ENCODE data around the gene AMIGO2. TPM values are rescaled to one million over a fixed set of nuclear protein-coding genes. Genes with fewer than 3 reads are reported as not detected.

The AMIGO2 gene
- total RNA-seq, 4 donors from 2014 or later, result 2.5 to 4.8 (median 3.0) TPM

GRCh38 chr12:47082796-47083621, 3.2 kb upstream of the AMIGO2 start:
- WGBS, 2 donors, result 79 to 82% methylated on average over 7 of the region's 7 CpGs
- H3K27ac ChIP-seq, result no peak overlapping the region
- no peak for TF ChIP-seq CTCF (IDR thresholded peaks at IDR 0.05)
- TF ChIP-seq POLR2A (IDR thresholded peaks at IDR 0.05), result no peak
- H3K36me3 ChIP-seq, result no peaks in the 10 kb centered on the region
- intact Hi-C loops (cut with DNase I), result no loop called here
- DNase-seq, result no peak
- no peaks in the 10 kb centered on the region for H3K27me3 ChIP-seq
- H3K4me1 ChIP-seq, result peaks cover 0 to 11% of the 10 kb centered on the region in 2 donors
- no peak overlapping the region for H3K4me3 ChIP-seq (replicated peaks in 1 of 3)
- no peaks in the 10 kb centered on the region for H3K9me3 ChIP-seq

- Histone ChIP-seq H3K9me3 (no peaks in the 10 kb centered on the region), H3K27ac (no peak overlapping the region), H3K27me3 (no peaks in the 10 kb centered on the region), H3K4me1 (peaks cover 0 to 11% of the 10 kb centered on the region in 2 donors), H3K4me3 (replicated peaks in 1 of 3) (no peak overlapping the region), H3K36me3 (no peaks in the 10 kb centered on the region)
- WGBS, 2 donors, result 91 to 96% methylated on average over 3 of the region's 3 CpGs
- intact Hi-C loops (cut with DNase I), result no loop called here
- no peak for DNase-seq
- TF ChIP-seq CTCF (IDR thresholded peaks at IDR 0.05) (no peak), POLR2A (IDR thresholded peaks at IDR 0.05) (no peak)
These were observed 2.5 kb upstream of the AMIGO2 start for GRCh38 chr12:47082283-47082682.

- no peaks in the 10 kb centered on the region for H3K9me3 ChIP-seq
- peak; percentile 41 to 54 for DNase-seq
- intact Hi-C loops (cut with DNase I), result no loop called here
- no peak for TF ChIP-seq POLR2A (IDR thresholded peaks at IDR 0.05)
- TF ChIP-seq CTCF (IDR thresholded peaks at IDR 0.05), result no peak
- H3K4me1 ChIP-seq, result peaks cover 0 to 11% of the 10 kb centered on the region in 2 donors
- H3K27me3 ChIP-seq, result no peaks in the 10 kb centered on the region
- WGBS, 2 donors, result 17% methylated on average over 26 of the region's 26 CpGs
- no peaks in the 10 kb centered on the region for H3K36me3 ChIP-seq
- peak overlapping the region in 2 of 3 donors; percentile 67 to 72 for H3K4me3 ChIP-seq (replicated peaks in 1 of 3)
- H3K27ac ChIP-seq, result peak overlapping the region; percentile 44 to 83 (median 80)
These were observed 1.2 kb upstream of the AMIGO2 start for GRCh38 chr12:47080725-47081502.

GRCh38 chr12:47079981-47080724, 394 bp upstream of the AMIGO2 start:
- no peaks in the 10 kb centered on the region for H3K9me3 ChIP-seq
- whole genome bisulfite sequencing, 2 donors, result 0 to 1% methylated on average over 21 to 31 of the region's 49 CpGs
- no peaks in the 10 kb centered on the region for H3K36me3 ChIP-seq
- peak overlapping the region; percentile 44 to 83 (median 80) for H3K27ac ChIP-seq
- peak overlapping the region; percentile 28 to 72 (median 67) for H3K4me3 ChIP-seq (replicated peaks in 1 of 3)
- no peaks in the 10 kb centered on the region for H3K27me3 ChIP-seq
- intact Hi-C loops (cut with DNase I), result no loop called here
- peaks cover 0 to 11% of the 10 kb centered on the region in 2 donors for H3K4me1 ChIP-seq
- DNase-seq, result peak; percentile 34 to 53
- no peak for TF ChIP-seq CTCF (IDR thresholded peaks at IDR 0.05)
- no peak for TF ChIP-seq POLR2A (IDR thresholded peaks at IDR 0.05)
